HL-60 (cell line): ENCODE measurements around the gene WNK1.

Experiments
- DNase-seq, 2 experiments: peaks; one replicate each; pipeline ENCODE4 v3.0.0-alpha.2; 2010 to 2020; ENCODE audit warnings: low read depth in 1 of 2, low spot score in 1 of 2
- H3K27ac ChIP-seq: fragments of 250-450 bp; sonication (Bioruptor Pico); replicated peaks from 2 replicates; pipeline ENCODE4 v1.5.1; 2020; ENCODE audit warnings: mild to moderate bottlenecking, moderate library complexity
- H3K27me3 ChIP-seq: fragments of 250-450 bp; sonication (Bioruptor Pico); 2 replicates; pipeline ENCODE4 v1.5.1; 2021; ENCODE audit warnings: mild to moderate bottlenecking, moderate library complexity; ENCODE audit not compliant: insufficient read depth, poor library complexity, severe bottlenecking
- H3K4me3 ChIP-seq: replicated peaks from 2 replicates; pipeline ENCODE4 v1.5.1; 2011; ENCODE audit warnings: mild to moderate bottlenecking, control low read depth, low read length; ENCODE audit not compliant: insufficient read depth
- CTCF ChIP-seq: IDR thresholded peaks from one replicate; pipeline ENCODE4 v1.5.1; 2011; ENCODE audit warnings: low read length, control low read depth, inconsistent platforms; ENCODE audit not compliant: insufficient read depth
- GABPA ChIP-seq: IDR thresholded peaks from 2 replicates; pipeline ENCODE4 v1.6.1; 2012; ENCODE audit warnings: low read depth
- POLR2AphosphoS5 ChIP-seq: IDR thresholded peaks from 2 replicates; pipeline ENCODE4 v1.6.1; 2012; ENCODE audit warnings: low read depth
- SPI1 ChIP-seq: IDR thresholded peaks from 2 replicates; pipeline ENCODE4 v1.6.1; 2012; ENCODE audit warnings: low read depth, mild to moderate bottlenecking, borderline replicate concordance
- TF ChIP-seq, protein P1 (sequence below): IDR thresholded peaks from 2 replicates; pipeline ENCODE4 v1.6.1; 2012; ENCODE audit warnings: low read depth; ENCODE audit not compliant: insufficient replicate concordance

The WNK1 gene

DNA sequence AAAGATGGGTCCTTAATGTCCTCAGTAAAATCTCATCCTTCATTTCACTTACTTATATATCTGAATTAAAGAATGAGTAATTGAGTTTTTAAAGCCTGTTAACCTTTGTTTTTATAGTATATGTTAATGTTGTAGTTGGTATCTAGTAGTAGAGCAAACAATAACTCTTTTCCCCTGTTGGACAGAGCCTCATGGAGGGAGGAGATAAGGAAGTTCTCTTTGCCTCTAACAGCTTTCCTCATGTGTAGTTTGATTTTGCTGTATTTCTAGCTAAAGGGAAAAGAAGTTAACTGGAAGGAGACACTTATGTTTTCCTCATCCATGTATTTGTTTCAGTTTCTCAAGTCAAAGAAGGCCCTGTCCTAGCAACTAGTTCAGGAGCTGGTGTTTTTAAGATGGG, 141.8 kb downstream of the WNK1 start:
- no peak for DNase-seq
- no peak overlapping the region for H3K27ac ChIP-seq
- TF ChIP-seq, protein P1, sequence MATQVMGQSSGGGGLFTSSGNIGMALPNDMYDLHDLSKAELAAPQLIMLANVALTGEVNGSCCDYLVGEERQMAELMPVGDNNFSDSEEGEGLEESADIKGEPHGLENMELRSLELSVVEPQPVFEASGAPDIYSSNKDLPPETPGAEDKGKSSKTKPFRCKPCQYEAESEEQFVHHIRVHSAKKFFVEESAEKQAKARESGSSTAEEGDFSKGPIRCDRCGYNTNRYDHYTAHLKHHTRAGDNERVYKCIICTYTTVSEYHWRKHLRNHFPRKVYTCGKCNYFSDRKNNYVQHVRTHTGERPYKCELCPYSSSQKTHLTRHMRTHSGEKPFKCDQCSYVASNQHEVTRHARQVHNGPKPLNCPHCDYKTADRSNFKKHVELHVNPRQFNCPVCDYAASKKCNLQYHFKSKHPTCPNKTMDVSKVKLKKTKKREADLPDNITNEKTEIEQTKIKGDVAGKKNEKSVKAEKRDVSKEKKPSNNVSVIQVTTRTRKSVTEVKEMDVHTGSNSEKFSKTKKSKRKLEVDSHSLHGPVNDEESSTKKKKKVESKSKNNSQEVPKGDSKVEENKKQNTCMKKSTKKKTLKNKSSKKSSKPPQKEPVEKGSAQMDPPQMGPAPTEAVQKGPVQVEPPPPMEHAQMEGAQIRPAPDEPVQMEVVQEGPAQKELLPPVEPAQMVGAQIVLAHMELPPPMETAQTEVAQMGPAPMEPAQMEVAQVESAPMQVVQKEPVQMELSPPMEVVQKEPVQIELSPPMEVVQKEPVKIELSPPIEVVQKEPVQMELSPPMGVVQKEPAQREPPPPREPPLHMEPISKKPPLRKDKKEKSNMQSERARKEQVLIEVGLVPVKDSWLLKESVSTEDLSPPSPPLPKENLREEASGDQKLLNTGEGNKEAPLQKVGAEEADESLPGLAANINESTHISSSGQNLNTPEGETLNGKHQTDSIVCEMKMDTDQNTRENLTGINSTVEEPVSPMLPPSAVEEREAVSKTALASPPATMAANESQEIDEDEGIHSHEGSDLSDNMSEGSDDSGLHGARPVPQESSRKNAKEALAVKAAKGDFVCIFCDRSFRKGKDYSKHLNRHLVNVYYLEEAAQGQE = no peak
- TF ChIP-seq POLR2AphosphoS5 = no peak
- TF ChIP-seq CTCF = no peak
- TF ChIP-seq SPI1 = no peak
- H3K27me3 ChIP-seq = no peaks in the 10 kb centered on the region
- no peak overlapping the region for H3K4me3 ChIP-seq

DNA sequence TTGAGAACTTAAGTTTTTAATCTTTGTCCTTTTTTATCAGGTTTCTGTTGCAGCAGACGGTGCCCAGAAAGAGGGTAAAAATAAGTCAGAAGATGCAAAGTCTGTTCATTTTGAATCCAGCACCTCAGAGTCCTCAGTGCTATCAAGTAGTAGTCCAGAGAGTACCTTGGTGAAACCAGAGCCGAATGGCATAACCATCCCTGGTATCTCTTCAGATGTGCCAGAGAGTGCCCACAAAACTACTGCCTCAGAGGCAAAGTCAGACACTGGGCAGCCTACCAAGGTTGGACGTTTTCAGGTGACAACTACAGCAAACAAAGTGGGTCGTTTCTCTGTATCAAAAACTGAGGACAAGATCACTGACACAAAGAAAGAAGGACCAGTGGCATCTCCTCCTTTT, 143.7 kb downstream of the WNK1 start:
- no peak for DNase-seq
- H3K27me3 ChIP-seq = no peaks in the 10 kb centered on the region
- no peak overlapping the region for H3K4me3 ChIP-seq
- no peak overlapping the region for H3K27ac ChIP-seq
- TF ChIP-seq GABPA (no peak), POLR2AphosphoS5 (no peak), SPI1 (no peak), CTCF (no peak)
- TF ChIP-seq, protein P1 = no peak

DNA sequence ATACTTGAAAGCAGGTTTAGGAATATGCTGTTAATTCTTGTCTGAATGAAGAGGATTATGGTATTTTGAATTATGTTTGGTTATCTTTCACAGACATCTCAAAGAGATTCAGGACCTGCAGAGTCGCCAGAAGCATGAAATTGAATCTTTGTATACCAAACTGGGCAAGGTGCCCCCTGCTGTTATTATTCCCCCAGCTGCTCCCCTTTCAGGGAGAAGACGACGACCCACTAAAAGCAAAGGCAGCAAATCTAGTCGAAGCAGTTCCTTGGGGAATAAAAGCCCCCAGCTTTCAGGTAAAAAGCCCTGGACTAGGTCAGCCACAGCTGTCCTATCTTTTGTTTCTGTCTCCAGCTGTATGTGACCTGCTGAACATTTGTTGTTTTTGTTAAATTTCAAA, 145.0 kb downstream of the WNK1 start:
- DNase-seq = no peak
- Histone ChIP-seq H3K27me3 (no peaks in the 10 kb centered on the region), H3K4me3 (no peak overlapping the region), H3K27ac (no peak overlapping the region)
- TF ChIP-seq, protein P1 = no peak
- TF ChIP-seq CTCF (no peak), GABPA (no peak), POLR2AphosphoS5 (no peak), SPI1 (no peak)
